HG03097 (cell line): ENCODE measurements around the gene KDM5A.
"Not testable (repeated sequence)": the region's sequence is repeated elsewhere in the genome, so short reads cannot be mapped to it uniquely, and the experiment has no call there.

ENCODE experiments used
- ATAC-seq: cut with Tn5 transposase; IDR thresholded peaks from one replicate; pipeline ENCODE4 v1.9.1; 2021; ENCODE audit not compliant: unreplicated experiment, low FRiP score

Gene KDM5A

DNA sequence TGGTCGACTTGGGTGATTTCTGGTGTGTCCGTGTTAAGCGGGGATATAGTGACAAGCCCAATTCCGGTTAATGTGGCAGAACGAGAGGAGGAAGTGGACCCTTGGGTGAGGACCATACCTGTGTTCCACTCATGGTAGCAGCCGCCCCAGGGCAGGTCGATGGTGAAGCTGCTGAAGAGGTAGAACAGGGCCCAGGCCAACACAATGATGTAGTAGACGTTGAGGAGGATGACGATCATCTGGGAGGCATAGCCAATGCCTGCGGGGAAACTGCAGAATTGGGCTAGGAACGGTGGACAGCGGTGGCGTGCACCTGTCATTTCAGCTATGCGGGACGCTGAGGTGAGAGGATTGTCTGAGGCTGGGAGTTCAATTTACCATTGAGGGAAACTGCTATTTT, 146.6 kb downstream of the KDM5A start:
- ATAC-seq: no peak

DNA sequence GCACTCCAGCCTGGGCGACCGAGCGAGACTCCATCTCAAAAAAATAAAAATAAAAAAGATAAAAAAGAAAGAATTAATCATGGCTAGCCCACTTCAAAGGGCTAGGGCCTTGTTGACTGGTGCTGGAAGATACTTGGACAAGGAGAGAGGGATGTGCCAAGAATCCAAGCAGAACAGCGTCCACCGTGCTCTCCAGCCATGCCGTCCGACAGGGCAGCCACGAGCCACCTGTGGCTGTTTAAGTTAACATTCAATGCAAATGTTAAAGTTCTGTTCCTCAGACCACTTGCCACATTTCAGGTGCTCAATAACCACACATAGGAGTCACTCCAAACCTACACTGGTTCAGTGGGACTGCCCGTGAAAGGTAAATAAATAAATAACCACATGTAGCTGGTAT, 147.9 kb downstream of the KDM5A start:
- no peak for ATAC-seq

DNA sequence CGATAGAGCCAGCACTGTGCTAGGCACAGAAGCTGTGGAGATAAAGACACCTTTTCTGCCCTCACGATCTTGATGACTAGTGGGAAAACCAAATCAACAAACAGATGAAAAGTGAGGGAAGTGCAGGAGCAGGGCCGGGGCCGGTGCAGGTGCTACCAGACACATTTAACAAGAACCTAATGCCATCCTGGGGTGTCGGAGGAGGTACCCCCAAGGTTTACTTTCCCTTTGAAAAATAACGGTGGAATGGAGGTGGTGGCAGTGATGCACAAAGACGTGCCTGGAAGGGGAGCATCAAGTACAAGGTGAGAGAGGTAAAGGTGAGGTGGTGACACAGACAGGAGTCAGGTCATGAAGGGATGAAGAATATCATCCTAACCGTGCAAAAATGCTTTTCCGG, 148.6 kb downstream of the KDM5A start:
- no peak for ATAC-seq

DNA sequence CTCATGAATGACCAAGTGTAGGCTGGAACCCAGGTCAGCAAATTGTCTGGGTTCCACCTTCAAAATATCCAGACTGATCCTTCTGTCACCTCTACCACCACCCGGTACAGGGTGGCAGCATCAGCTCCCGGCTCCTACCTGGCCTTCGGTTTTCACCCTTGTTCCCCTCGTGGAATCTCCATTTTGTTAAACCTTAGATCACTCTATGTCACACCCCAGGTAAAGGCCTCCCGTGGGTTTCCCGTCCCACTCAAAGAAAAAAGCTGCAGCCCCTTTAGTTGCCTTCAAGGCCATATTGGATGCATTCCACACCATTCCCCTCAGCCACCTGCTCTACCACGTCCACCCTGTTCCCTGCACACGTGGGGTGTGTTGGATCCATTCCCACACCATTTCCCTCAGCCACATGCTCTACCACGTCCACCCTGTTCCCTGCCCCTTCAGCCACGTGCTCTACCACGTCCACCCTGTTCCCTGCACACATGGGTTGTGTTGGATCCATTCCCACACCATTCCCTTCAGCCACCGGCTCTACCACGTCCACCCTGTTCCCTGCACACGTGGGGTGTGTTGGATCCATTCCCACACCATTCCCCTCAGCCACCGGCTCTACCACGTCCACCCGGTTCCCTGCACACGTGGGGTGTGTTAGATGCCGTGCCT, 150.3 kb downstream of the KDM5A start:
- ATAC-seq: no peak

DNA sequence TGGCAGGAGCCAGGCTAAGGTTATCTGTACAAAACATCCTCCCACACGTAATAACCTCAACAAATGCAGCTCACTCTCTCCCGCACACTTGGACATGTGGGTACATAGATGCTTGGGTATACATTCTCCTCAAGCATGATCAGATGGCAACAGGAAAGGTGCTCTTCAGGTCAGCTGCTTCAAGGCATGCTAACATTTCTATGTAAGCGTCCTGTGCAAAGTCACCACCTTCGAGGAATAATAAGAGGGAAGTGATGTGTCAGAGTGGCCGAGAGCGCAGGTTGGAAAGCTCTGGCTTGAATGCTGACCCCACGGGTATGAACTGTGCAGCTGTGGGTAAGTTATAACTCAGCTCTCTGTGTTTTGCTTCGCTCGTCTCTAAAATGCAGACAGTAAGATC, 151.0 kb downstream of the KDM5A start:
- ATAC-seq: no peak

DNA sequence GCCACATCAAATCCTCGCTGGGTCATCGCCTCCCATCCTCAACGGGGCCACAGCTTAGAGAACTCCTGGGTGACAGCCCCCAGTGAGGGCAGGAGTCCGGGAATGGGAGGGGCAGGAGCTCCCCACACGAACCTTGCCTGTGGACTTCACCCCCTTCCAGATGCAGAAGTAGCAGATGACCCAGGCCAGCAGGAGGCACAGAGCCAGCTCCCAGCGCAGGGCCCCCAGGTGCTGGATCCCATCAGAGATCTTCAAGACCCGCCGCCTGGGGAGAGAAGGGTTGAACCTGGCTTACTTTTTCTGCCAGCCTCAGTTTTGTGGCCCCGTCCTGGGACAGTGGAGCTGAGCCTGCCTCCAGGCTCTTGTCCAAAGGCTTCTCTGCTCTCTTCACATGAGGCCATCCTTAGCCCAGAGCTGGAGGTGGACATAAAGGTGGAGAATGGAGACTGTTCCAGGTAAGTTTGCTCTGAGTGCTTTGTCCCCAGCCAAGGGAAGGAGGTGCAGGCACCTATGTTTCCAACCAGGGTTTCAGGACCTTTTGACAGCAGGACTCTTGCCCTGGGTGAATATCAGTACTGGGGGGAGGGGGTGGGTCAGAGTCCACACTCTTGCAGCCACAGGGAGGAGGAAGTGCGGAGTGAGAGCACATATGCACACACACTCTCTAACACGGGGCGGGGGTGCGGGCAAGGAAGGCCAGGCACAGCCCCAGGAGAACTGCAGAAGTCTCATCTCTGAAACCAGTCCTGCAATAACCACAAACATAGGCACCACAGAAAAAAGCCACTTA, 151.9 kb downstream of the KDM5A start:
- ATAC-seq: no peak

DNA sequence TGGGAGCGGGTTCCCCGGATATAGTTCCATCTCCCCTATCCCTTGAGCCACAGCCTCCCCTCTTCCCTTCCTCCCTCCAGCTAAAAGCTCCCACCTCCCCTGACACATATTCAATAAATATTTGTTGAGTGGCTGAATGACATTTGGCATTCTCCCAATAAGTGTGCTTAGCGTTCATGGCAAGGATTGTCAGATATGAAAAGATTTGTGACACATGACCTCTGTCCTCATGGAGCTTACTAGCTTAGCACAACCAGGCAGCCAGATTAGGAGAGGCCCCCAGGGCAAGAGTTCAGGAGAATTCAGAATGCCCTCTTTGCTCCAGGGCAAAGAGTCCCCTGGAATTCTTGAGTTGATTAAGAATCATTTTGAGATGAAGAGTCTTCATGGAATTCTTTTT, 152.7 kb downstream of the KDM5A start:
- no peak for ATAC-seq

DNA sequence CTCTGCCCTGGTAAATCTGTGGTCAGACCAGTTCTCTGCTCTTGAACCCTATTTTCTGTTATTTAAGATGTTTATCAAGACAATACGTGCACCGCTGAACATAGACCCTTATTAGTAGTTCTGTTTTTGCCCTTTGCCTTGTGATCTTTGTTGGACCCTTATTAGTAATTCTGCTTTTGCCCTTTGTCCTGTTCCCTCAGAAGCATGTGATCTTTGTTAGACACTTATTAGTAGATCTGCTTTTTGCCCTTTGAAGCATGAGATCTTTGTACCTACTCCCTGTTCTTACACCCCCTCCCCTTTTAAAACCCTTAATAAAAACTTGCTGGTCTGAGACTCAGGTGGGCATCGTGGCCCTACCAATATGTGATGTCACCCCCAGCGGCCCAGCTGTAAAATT, 153.2 kb downstream of the KDM5A start:
- ATAC-seq: not testable (repeated sequence)

DNA sequence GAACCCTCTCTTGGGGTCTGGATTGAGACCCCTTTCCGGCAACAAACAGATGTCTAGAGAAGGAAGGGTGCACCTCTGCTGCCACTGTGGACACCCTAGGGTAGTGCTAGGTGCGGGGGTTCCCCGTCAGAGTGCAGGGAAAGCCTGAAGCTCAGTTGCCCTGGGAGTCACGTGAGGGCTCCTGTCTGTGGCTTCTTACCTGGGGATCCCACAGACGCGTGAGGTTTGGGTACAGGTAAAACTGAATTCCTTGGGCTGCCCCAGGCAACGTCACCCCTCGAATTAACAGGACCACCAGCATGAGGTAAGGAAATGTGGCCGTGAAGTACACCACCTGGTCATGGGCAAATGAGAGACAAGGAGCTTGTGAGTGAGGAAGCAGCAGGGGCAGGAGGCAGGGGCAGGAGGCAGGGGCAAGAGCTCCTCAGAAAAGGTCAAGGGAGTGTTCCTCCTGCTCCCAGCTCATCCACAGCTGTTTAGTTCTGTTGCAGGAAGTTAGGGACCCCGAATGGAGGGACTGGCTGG, 154.2 kb downstream of the KDM5A start:
- ATAC-seq: no peak

DNA sequence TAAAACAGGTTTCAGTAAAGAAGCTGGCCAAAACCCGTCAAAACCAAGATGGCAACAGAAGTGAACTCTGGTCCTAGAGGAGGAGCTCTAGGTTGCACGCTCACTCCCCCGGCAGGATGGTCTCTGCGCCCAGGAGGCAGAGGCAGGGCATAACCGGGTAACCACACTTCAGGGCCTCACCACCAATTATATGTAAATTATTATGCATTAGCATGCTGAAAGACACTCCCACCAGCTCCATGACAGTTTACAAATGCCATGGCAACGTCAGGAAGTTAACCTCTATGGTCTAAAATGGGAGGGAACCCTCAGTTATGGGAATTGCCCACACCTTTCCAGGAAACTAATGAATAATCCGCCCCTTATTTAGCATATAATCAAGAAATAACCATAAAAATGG, 155.1 kb downstream of the KDM5A start:
- ATAC-seq: no peak

DNA sequence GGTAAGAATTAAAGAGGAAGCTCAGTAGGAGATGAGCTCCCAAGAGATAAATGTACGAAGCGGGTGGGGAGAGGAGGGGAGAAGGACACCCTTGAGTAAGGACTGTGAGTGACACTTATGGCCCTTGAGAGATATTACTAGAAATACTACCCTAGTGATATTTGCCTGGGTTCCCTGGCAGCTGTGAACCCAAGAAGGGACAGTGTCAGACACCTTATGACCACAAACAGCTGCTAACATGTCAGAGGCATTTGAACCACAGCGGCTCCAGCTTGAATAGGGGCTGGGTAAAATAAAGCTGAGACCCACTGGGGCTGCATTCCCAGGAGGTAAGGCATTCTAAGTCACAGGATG, 155.5 kb downstream of the KDM5A start:
- no peak for ATAC-seq

DNA sequence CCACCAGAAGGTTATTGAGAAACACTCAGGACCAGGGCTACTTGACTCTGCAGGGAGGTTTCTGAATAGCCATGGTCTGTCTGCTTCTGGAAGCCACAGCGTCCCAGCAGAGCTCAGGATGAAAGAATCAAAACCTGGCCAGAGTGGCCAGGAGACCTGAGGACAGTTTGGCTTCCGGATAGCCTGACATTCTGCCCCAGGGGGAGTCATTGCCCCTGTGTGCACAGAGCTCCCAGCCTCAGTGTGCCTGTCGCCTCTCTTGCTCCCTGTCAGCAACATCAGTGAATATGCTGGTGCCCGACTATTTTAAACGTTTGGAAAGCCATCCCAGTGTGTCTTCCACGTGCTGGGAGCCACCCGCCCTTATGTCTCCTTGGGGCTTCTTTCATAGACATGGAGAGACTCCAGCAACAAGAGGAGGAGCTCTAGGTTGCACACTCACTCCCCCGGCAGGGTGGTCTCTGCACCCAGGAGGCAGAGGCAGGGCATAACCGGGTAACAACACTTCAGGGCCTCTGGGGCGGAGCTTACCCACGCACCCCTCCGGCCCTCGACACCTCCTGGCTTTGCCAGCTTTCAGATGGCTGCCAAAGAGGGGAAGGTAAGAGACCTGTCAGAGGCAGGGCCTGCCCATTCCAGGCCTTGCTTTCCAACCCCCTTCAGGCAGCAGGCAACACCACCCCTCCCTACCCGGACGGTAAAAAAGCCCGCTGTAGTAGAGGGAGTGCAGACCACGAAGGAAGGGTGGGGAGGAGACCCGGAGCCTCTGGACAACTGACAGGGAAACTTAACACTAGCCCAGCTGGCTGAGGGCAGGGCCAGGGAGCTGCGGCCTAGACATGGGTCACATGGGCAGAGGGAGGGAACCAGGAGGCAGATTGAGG, 156.1 kb downstream of the KDM5A start:
- no peak for ATAC-seq

DNA sequence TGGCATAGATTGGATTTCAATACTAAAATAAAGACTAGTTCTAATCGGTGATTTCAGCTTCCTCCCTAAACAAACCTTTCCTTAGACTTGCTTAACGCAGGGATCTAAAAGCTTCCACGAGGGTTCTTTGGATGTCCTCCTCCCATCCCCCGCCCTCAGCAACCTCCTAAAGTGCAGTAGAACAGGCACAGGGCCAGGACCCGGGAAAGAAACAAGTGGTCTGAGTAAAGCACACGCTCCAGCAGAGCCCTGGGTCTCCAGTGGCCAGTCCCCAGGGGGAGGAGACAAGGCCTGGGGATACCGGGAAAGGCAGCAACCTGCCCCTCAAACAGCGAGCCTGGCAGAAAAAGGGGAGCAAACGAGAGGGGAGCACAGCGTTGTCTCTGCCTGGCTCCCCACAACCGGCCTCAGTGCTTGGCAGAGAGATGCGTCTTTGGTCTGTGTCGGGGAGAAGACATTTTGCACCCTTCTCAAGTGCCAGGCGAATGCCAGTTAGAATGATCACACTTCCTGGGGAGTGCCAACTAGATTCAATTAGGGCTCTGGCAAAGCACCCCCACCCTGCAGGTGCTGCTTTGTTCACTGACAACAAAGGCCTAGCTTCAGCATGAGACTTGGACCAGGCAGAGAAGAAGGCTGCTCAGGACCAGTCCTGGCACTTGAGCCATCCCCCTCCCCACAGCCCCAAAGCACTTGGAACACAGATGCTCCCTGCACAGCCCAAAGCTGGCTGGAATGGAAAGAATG, 158.0 kb downstream of the KDM5A start:
- ATAC-seq: no peak
